Keratinocyte (primary cell): ENCODE measurements around the gene IFIT3. TPM values are rescaled to one million over a fixed set of nuclear protein-coding genes. Genes with fewer than 3 reads are reported as not detected.

Experiments
- DNase-seq: peaks from one replicate; pipeline ENCODE4 v3.0.0-alpha.2; 2011; ENCODE audit warnings: low read depth, missing footprints, low spot score
- FAIRE-seq: peaks from 2 replicates; lab custom pipeline; 2011; peaks lifted over from hg19 to GRCh38; lab: Jason Lieb, UNC
- H2AFZ ChIP-seq: 2 replicates; pipeline ENCODE4 v1.6.0; 2012; ENCODE audit warnings: low read length, control low read depth, inconsistent platforms; ENCODE audit not compliant: control insufficient read depth
- H3K27ac ChIP-seq: 2 replicates; pipeline ENCODE4 v1.5.1; 2011; ENCODE audit warnings: low read length; ENCODE audit not compliant: control insufficient read depth, insufficient read depth
- H3K27me3 ChIP-seq: 3 replicates; pipeline ENCODE4 v1.6.0; 2011; ENCODE audit warnings: low read length; ENCODE audit not compliant: control insufficient read depth, insufficient read depth; ENCODE audit errors: extremely low read depth
- H3K36me3 ChIP-seq, 2 experiments: 2 replicates in 1 of 2; 3 replicates in 1 of 2; pipeline ENCODE4 v1.5.1; 2011; ENCODE audit warnings: low read length in 2 of 2, mild to moderate bottlenecking in 1 of 2; ENCODE audit not compliant: control insufficient read depth in 2 of 2, insufficient read depth in 2 of 2; ENCODE audit errors: extremely low read depth in 1 of 2
- H3K4me1 ChIP-seq: 3 replicates; pipeline ENCODE4 v1.5.1; 2011; ENCODE audit warnings: low read length; ENCODE audit not compliant: control insufficient read depth, insufficient read depth; ENCODE audit errors: extremely low read depth
- H3K4me2 ChIP-seq: 3 replicates; pipeline ENCODE4 v1.6.0; 2011; ENCODE audit warnings: low read depth, low read length; ENCODE audit not compliant: control insufficient read depth, insufficient read depth; ENCODE audit errors: extremely low read depth
- H3K4me3 ChIP-seq, 3 experiments: fragments of 200-600 bp in 1 of 3; sonication (generic) in 1 of 3; 2 replicates in 2 of 3; 3 replicates in 1 of 3; pipeline ENCODE4 v1.5.1; 2011 to 2016; ENCODE audit warnings: low read length in 3 of 3, mild to moderate bottlenecking in 3 of 3, control low read depth in 2 of 3, inconsistent platforms in 1 of 3, low read depth in 1 of 3, mixed read lengths in 1 of 3, mixed run types in 1 of 3, moderate library complexity in 1 of 3; ENCODE audit not compliant: control insufficient read depth in 2 of 3, insufficient read depth in 2 of 3; ENCODE audit errors: extremely low read depth in 1 of 3
- H3K79me2 ChIP-seq: 2 replicates; pipeline ENCODE4 v1.6.0; 2012; ENCODE audit warnings: low read length; ENCODE audit not compliant: control insufficient read depth, insufficient read depth
- H3K9ac ChIP-seq: 3 replicates; pipeline ENCODE4 v1.6.0; 2011; ENCODE audit warnings: low read length; ENCODE audit not compliant: control insufficient read depth, insufficient read depth; ENCODE audit errors: extremely low read depth
- H3K9me1 ChIP-seq: 3 replicates; pipeline ENCODE4 v1.6.0; 2011; ENCODE audit warnings: low read length; ENCODE audit not compliant: control insufficient read depth, insufficient read depth; ENCODE audit errors: extremely low read depth
- H3K9me3 ChIP-seq: 2 replicates; pipeline ENCODE4 v1.5.1; 2012; ENCODE audit warnings: low read depth, low read length; ENCODE audit not compliant: control insufficient read depth
- H4K20me1 ChIP-seq: 3 replicates; pipeline ENCODE4 v1.6.0; 2011; ENCODE audit warnings: low read length; ENCODE audit not compliant: control insufficient read depth, insufficient read depth; ENCODE audit errors: extremely low read depth
- CTCF ChIP-seq, 3 experiments: IDR thresholded peaks in 1 of 3; conservative IDR thresholded peaks in 1 of 3; optimal IDR thresholded peaks in 1 of 3; 2 replicates in 2 of 3; 3 replicates in 1 of 3; pipeline versions ENCODE3 to v1.5.1; 2011; ENCODE audit warnings: low read length in 3 of 3, mild to moderate bottlenecking in 3 of 3, moderate library complexity in 2 of 3, control low read depth in 1 of 3, inconsistent platforms in 1 of 3; ENCODE audit not compliant: insufficient read depth in 2 of 3; ENCODE audit errors: extremely low read depth in 1 of 3
- EZH2 ChIP-seq: IDR thresholded peaks from one replicate; pipeline ENCODE4 v1.6.1; 2012; ENCODE audit warnings: inconsistent platforms, mild to moderate bottlenecking, low read length, moderate library complexity
- dilution Hi-C: fragments of 300-500 bp; cut with MboI; formaldehyde crosslinking; loops from one replicate; pipeline ENCODE4 v1.7.0; 2020; ENCODE audit warnings: low sequenced_read_pairs; ENCODE audit not compliant: extremely low pct_ligation_motif_present
- polyA plus RNA-seq, 5 experiments: library from polyadenylated mRNA; depleted of rRNA in 3 of 5; stranded (reverse) in 3 of 5; stranded (forward) in 1 of 5; unstranded in 1 of 5; fragments of >200 nt; gene quantifications; 1 replicate in 1 of 5; 2 replicates in 3 of 5; 3 replicates in 1 of 5; pipeline versions ENCODE4 v1.2.1 to v1.2.3, GENCODE V29; 2011 to 2012; ENCODE audit warnings: missing spikeins in 2 of 5, low read depth in 1 of 5, low replicate concordance in 1 of 5

The IFIT3 gene
- polyA plus RNA-seq, 1 donor (not counting 4 experiments of a cell fraction or from before 2014, with no cell fraction given): 42.6 TPM

GRCh38 chr10:89306434-89307268 lies 21.1 kb upstream of the IFIT3 start:
- no peaks in the 10 kb centered on the region for H3K9me3 ChIP-seq
- no peak overlapping the region for H3K9ac ChIP-seq
- no peak overlapping the region for H3K4me3 ChIP-seq
- H3K27me3 ChIP-seq: no peaks in the 10 kb centered on the region
- H2AFZ ChIP-seq: no peak overlapping the region
- no peak for TF ChIP-seq CTCF (optimal IDR thresholded peaks at IDR 0.05 in 1 of 3, IDR thresholded peaks at IDR 0.05 in 1 of 3, conservative IDR thresholded peaks at IDR 0.05 in 1 of 3; ENCODE audit: extremely low read depth in 1 of 3, insufficient read depth in 2 of 3, low read length in 3 of 3)
- TF ChIP-seq EZH2: no peak
- H3K79me2 ChIP-seq: no peaks in the 10 kb centered on the region
- FAIRE-seq: no peak
- H3K36me3 ChIP-seq: peaks cover 0 to 3% of the 10 kb centered on the region in 2 experiments
- no peak overlapping the region for H3K4me2 ChIP-seq
- no peak overlapping the region for H3K27ac ChIP-seq
- dilution Hi-C loops: no loop called here
- H3K4me1 ChIP-seq: peaks cover 13% of the 10 kb centered on the region
- no peaks in the 10 kb centered on the region for H4K20me1 ChIP-seq
- no peak for DNase-seq
- H3K9me1 ChIP-seq: no peaks in the 10 kb centered on the region

GRCh38 chr10:89307269-89307577 lies 20.6 kb upstream of the IFIT3 start:
- TF ChIP-seq EZH2 (no peak), CTCF (optimal IDR thresholded peaks at IDR 0.05 in 1 of 3, IDR thresholded peaks at IDR 0.05 in 1 of 3, conservative IDR thresholded peaks at IDR 0.05 in 1 of 3; ENCODE audit: extremely low read depth in 1 of 3, insufficient read depth in 2 of 3, low read length in 3 of 3) (no peak)
- DNase-seq: no peak
- H3K9ac ChIP-seq: no peak overlapping the region
- H3K27me3 ChIP-seq: no peaks in the 10 kb centered on the region
- no peak overlapping the region for H2AFZ ChIP-seq
- H3K4me2 ChIP-seq: no peak overlapping the region
- no peaks in the 10 kb centered on the region for H4K20me1 ChIP-seq
- dilution Hi-C loops: no loop called here
- no peaks in the 10 kb centered on the region for H3K9me1 ChIP-seq
- no peaks in the 10 kb centered on the region for H3K9me3 ChIP-seq
- no peak overlapping the region for H3K4me3 ChIP-seq
- peaks cover 11% of the 10 kb centered on the region for H3K4me1 ChIP-seq
- H3K79me2 ChIP-seq: no peaks in the 10 kb centered on the region
- H3K36me3 ChIP-seq: peaks cover 0 to 3% of the 10 kb centered on the region in 2 experiments
- H3K27ac ChIP-seq: no peak overlapping the region
- FAIRE-seq: no peak
